Cardiac muscle cell (in vitro differentiated cells and primary cell): ENCODE results near the gene USP50. TPM values are rescaled to one million over a fixed set of nuclear protein-coding genes. Genes with fewer than 3 reads are reported as not detected.
"Not testable (repeated sequence)": the region's sequence is repeated elsewhere in the genome, so short reads cannot be mapped to it uniquely, and the experiment has no call there.

ENCODE experiments used
- DNase-seq, 2 donors: peaks; one replicate each; pipeline versions ENCODE4 v3.0.0 to v3.0.0-alpha.2; 2010 to 2017; ENCODE audit warnings: low read depth in 1 of 2, low spot score in 1 of 2
- H3K27ac ChIP-seq: fragments of 200-600 bp; sonication (generic); 2 replicates; pipeline ENCODE4 v1.5.1; 2016
- H3K27me3 ChIP-seq: fragments of 200-600 bp; sonication (generic); 2 replicates; pipeline ENCODE4 v1.6.0; 2016; ENCODE audit warnings: control low read depth
- H3K36me3 ChIP-seq: fragments of 200-600 bp; sonication (generic); 2 replicates; pipeline ENCODE4 v1.5.1; 2016; ENCODE audit warnings: control low read depth
- H3K4me1 ChIP-seq: fragments of 200-600 bp; sonication (generic); 2 replicates; pipeline ENCODE4 v1.8.1; 2017; ENCODE audit warnings: low read depth, mild to moderate bottlenecking, mixed run types
- H3K4me3 ChIP-seq: fragments of 200-600 bp; sonication (generic); 2 replicates; pipeline ENCODE4 v1.5.1; 2016; ENCODE audit warnings: mild to moderate bottlenecking
- H3K9me3 ChIP-seq: fragments of 200-600 bp; sonication (generic); 2 replicates; pipeline ENCODE4 v1.5.1; 2017; ENCODE audit warnings: low read depth, mild to moderate bottlenecking, control low read depth
- polyA plus RNA-seq: library from polyadenylated mRNA; unstranded; fragments of >200 nt; fragmentation: Nextera tagmentation; extraction: Ambion mirVana; gene quantifications from 2 replicates; pipeline ENCODE4 v1.2.1, GENCODE V29; 2016
- total RNA-seq: library from RNA; depleted of rRNA; stranded (reverse); fragments of >200 nt; gene quantifications from 2 replicates; pipeline ENCODE4 v1.2.3, GENCODE V29; 2016
- TF ChIP-seq, protein P1 (sequence below): IDR thresholded peaks from 2 replicates; pipeline ENCODE4 v1.5.1; 2012; ENCODE audit warnings: low read depth, mild to moderate bottlenecking, low read length

Gene USP50
- total RNA-seq: not detected in 2 replicates
- not detected in 2 replicates for polyA plus RNA-seq

DNA sequence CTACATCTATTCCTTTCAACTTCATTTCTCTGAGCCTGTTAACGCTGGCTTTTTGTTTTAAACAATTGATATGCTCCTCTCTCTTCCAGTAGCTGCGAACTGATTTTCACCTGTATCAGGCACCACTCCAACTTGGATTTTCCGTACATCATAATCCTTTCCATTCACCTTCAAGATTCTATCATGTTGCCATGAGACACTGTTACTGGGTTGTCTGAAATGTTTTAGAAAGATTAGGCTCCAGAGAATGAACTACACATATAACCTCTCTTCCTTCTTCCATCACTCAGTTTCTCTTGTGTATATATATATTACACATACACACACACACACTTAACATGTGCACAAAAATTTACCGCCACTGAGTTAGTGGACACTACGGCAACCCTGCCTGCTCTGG, at the start of gene USP50:
Gene USP50 (minus strand): TSS at position 101 of the 400 bp plus-strand sequence. CDS start 141 bp downstream, outside the sequence.
- TF ChIP-seq, protein P1, sequence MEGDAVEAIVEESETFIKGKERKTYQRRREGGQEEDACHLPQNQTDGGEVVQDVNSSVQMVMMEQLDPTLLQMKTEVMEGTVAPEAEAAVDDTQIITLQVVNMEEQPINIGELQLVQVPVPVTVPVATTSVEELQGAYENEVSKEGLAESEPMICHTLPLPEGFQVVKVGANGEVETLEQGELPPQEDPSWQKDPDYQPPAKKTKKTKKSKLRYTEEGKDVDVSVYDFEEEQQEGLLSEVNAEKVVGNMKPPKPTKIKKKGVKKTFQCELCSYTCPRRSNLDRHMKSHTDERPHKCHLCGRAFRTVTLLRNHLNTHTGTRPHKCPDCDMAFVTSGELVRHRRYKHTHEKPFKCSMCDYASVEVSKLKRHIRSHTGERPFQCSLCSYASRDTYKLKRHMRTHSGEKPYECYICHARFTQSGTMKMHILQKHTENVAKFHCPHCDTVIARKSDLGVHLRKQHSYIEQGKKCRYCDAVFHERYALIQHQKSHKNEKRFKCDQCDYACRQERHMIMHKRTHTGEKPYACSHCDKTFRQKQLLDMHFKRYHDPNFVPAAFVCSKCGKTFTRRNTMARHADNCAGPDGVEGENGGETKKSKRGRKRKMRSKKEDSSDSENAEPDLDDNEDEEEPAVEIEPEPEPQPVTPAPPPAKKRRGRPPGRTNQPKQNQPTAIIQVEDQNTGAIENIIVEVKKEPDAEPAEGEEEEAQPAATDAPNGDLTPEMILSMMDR: no peak
- H3K27me3 ChIP-seq: no peaks in the 10 kb centered on the region
- H3K27ac ChIP-seq: no peak within 1 kb of the TSS
- no peaks in the 10 kb centered on the region for H3K4me1 ChIP-seq
- H3K9me3 ChIP-seq: no peaks in the 10 kb centered on the region
- no peak for DNase-seq
- no peaks in the 10 kb centered on the region for H3K36me3 ChIP-seq
- no peak within 1 kb of the TSS for H3K4me3 ChIP-seq

DNA sequence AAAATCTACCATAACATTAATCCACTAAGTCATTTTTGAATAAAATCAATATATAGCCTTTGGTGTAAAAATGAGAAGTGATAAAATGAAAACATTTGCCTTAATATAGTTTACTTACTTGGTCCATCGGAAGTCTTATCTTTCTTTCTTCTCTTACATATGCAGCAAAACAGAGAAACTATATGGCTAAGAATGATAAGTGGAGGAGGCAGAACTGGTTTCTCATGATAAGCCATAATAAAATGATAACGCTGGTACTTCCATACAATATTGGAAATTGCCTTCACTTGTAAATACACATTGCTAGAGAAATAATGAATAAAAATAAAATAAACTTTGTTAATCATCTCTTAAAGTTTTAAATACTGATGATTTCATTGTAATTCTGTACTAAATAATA, 47.8 kb upstream of the USP50 start:
- DNase-seq: no peak
- Histone ChIP-seq H3K9me3 (no peaks in the 10 kb centered on the region), H3K4me3 (no peak overlapping the region), H3K4me1 (no peaks in the 10 kb centered on the region), H3K27me3 (no peaks in the 10 kb centered on the region), H3K27ac (no peak overlapping the region), H3K36me3 (peaks cover 79% of the 10 kb centered on the region)
- TF ChIP-seq, protein P1: no peak

DNA sequence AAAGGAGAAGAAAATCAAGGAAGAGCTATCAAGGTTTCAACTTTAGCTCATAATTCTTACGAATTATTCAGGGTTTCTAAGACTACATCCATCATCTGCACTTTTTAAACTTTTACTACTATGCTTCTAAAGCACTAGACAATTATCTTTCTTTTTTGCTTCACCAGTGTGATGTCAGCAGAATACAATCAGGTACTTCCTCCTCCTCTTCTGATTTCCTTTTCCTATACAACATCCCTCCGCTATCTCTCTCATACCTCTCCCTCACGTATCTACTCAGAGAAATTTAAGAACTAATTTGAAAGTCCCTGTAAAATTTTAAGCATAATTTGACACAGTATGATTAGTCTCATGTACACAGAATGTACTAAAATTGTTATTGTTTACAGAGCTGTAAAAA, 47.3 kb upstream of the USP50 start:
- no peak overlapping the region for H3K4me3 ChIP-seq
- peaks cover 78% of the 10 kb centered on the region for H3K36me3 ChIP-seq
- DNase-seq: no peak
- no peak overlapping the region for H3K27ac ChIP-seq
- TF ChIP-seq, protein P1: no peak
- no peaks in the 10 kb centered on the region for H3K9me3 ChIP-seq
- no peaks in the 10 kb centered on the region for H3K4me1 ChIP-seq
- no peaks in the 10 kb centered on the region for H3K27me3 ChIP-seq

DNA sequence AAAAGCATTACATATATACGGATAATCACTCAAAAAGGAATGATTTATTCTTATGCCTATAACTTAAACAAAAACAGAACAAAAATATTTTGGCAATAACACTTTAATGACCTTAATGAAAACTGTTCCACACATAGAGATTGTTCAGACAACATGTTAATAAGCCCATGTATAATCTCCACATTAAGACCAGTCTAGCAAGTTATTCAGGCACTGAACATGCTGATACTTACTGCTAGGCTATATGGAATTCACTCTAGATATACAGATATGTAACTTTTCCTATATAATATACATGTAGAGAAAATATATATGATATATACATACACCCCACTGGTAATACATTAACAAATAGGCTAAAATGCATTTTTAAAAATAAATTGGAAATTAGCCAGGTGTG, 43.8 kb upstream of the USP50 start:
- Histone ChIP-seq H3K36me3 (peaks cover 81% of the 10 kb centered on the region), H3K27me3 (no peaks in the 10 kb centered on the region), H3K9me3 (no peaks in the 10 kb centered on the region), H3K4me1 (no peaks in the 10 kb centered on the region), H3K4me3 (no peak overlapping the region), H3K27ac (no peak overlapping the region)
- no peak for DNase-seq
- TF ChIP-seq, protein P1: no peak

DNA sequence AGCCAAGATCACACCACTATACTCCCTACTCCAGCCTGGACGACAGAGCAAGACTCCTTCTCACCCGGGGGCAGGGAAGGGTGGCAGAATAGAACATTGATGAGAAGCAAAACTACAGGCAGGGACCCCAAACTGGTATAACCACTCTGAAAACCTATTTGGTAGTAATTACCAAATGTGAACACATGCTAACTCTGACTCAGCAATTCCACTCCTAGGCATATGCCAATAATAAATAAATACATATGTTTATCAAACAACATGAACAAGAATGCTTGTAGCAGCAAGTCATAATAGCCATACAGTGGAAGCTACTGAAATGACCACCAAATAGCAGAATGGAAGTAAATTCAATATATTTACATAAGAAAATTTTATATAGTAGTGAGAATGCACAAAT, 31.0 kb upstream of the USP50 start:
- H3K36me3 ChIP-seq: peaks cover 62% of the 10 kb centered on the region
- TF ChIP-seq, protein P1: no peak
- no peaks in the 10 kb centered on the region for H3K9me3 ChIP-seq
- no peaks in the 10 kb centered on the region for H3K4me1 ChIP-seq
- DNase-seq: no peak
- H3K27ac ChIP-seq: no peak overlapping the region
- no peaks in the 10 kb centered on the region for H3K27me3 ChIP-seq
- H3K4me3 ChIP-seq: no peak overlapping the region

DNA sequence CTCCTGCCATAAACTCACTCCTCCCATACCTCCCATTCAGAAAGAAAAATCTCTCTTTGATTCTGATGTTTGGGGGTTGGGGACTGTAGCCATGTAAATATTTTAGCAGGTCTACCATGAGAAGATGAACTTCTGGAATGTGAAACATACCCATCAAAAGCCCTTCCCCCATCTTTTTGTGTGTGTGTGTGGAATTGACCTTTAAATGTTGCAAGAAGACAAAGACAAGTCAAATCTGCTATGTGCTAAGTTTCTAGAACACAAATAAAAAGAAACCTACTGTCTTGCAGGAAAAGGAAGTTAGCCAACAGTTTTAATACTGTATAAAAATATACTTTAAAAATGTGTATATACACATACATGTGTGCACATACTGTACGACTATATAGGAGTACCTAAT, 29.7 kb upstream of the USP50 start:
- Histone ChIP-seq H3K27ac (no peak overlapping the region), H3K4me3 (no peak overlapping the region), H3K27me3 (no peaks in the 10 kb centered on the region), H3K9me3 (no peaks in the 10 kb centered on the region), H3K4me1 (no peaks in the 10 kb centered on the region), H3K36me3 (peaks cover 61% of the 10 kb centered on the region)
- no peak for DNase-seq
- TF ChIP-seq, protein P1: no peak

DNA sequence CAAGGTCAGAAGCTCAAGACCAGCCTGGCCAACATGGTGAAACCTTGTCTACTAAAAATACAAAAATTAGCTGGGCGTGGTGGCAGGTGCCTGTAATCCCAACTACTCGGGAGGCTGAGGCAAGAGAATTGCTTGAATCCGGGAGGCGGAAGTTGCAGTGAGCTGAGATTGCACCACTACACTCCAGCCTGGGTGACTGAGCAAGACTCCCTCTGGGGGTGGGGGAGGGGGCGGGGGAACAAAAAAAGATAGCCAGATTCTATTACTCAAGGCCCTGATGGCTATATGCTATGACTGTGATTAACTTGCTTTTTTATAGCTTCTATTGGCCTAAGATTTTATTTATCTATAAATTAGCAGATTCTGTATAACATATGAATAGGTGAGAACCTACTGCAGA, 27.4 kb upstream of the USP50 start:
- H3K27me3 ChIP-seq, H3K27ac ChIP-seq, DNase-seq, H3K9me3 ChIP-seq, H3K4me3 ChIP-seq, H3K4me1 ChIP-seq: not testable (repeated sequence)
- H3K36me3 ChIP-seq: peaks cover 67% of the 10 kb centered on the region
